GM19238 (cell line): ENCODE results near the gene TSBP1.
"Not testable (repeated sequence)": the region's sequence is repeated elsewhere in the genome, so short reads cannot be mapped to it uniquely, and the experiment has no call there.

ENCODE experiments used
- DNase-seq: peaks from one replicate; pipeline ENCODE4 v3.0.0; 2011; ENCODE audit warnings: low spot score; ENCODE audit not compliant: insufficient read length

The TSBP1 gene

GRCh38 chr6:32375739-32376529, 4.2 kb upstream of the TSBP1 start:
- DNase-seq, result no peak

GRCh38 chr6:32371229-32371628, 474 bp downstream of the TSBP1 start:
- no peak for DNase-seq

GRCh38 chr6:32370505-32370904, 1.2 kb downstream of the TSBP1 start:
- DNase-seq, result no peak

GRCh38 chr6:32369660-32370059, 2.0 kb downstream of the TSBP1 start:
- DNase-seq, result no peak

GRCh38 chr6:32367644-32368043, 4.1 kb downstream of the TSBP1 start:
- no peak for DNase-seq

- not testable (repeated sequence) for DNase-seq
Observed at GRCh38 chr6:32359225-32359624, 12.5 kb downstream of the TSBP1 start.

- DNase-seq, result not testable (repeated sequence)
Observed at GRCh38 chr6:32358548-32358947, 13.2 kb downstream of the TSBP1 start.

GRCh38 chr6:32355018-32355417, 16.7 kb downstream of the TSBP1 start:
- no peak for DNase-seq

GRCh38 chr6:32353348-32353747, 18.4 kb downstream of the TSBP1 start:
- DNase-seq, result no peak

- no peak for DNase-seq
Observed at GRCh38 chr6:32340242-32340641, 31.5 kb downstream of the TSBP1 start.

GRCh38 chr6:32337186-32337805, 34.4 kb downstream of the TSBP1 start:
- no peak for DNase-seq

- DNase-seq, result no peak
Observed at GRCh38 chr6:32332433-32332832, 39.3 kb downstream of the TSBP1 start.

GRCh38 chr6:32329141-32329540, 42.6 kb downstream of the TSBP1 start:
- no peak for DNase-seq

- DNase-seq, result peak; percentile 4
Observed at GRCh38 chr6:32327103-32327502, 44.6 kb downstream of the TSBP1 start.

GRCh38 chr6:32318501-32318900, 53.2 kb downstream of the TSBP1 start:
- DNase-seq, result no peak

- no peak for DNase-seq
Observed at GRCh38 chr6:32317541-32317940, 54.2 kb downstream of the TSBP1 start.

GRCh38 chr6:32313964-32314363, 57.7 kb downstream of the TSBP1 start:
- no peak for DNase-seq

- DNase-seq, result no peak
Observed at GRCh38 chr6:32298632-32299336, 72.9 kb downstream of the TSBP1 start.

GRCh38 chr6:32294980-32295379, 76.7 kb downstream of the TSBP1 start:
- not testable (repeated sequence) for DNase-seq

GRCh38 chr6:32294566-32294965, 77.1 kb downstream of the TSBP1 start:
- DNase-seq, result no peak

GRCh38 chr6:32293695-32294094, 78.0 kb downstream of the TSBP1 start:
- no peak for DNase-seq

GRCh38 chr6:32291543-32291942, 80.2 kb downstream of the TSBP1 start:
- DNase-seq, result no peak
